CD4-positive, alpha-beta T cell treated with Interleukin-4 for 1 hour (primary cell): ENCODE data around the gene RERE.

ENCODE experiments used
- DNase-seq, 2 donors: peaks; one replicate each; pipeline ENCODE4 v3.0.0-alpha.2; 2020 to 2022

RERE gene

GRCh38 chr1:8817412-8818324 is at the start of gene RERE:
RERE (minus strand) TSS chr1:8817640.
- peak; percentile 94 to 96 for DNase-seq

GRCh38 chr1:8866792-8867415 is 49.5 kb upstream of the RERE start:
- no peak for DNase-seq

DNA sequence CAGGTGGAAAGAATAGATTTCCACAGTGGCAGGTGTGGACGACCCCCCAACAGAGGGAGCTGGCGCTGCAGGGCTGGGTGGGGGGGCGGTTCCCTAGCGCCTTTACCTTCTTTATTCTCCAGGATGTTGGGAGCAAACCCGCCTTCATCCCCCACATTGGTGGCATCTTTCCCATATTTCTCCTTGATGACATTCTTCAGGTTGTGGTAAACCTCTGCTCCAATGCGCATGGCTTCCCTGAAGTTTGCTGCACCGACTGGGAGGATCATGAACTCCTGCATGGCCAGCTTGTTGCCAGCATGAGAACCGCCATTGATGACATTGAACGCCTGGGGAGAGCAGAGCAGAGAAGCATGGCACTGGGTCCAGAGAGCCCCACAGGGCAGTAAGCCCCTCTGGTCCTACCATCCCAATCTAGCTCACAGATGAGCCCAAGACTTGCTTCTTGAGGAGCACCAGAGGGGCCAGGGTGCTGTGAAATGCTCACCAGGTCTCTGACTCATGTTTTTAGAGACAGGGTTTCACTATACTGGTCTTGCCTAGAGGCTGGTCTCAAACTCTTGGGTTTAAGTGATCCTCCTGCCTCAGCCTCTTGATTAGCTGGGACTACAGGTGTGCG is 48.8 kb upstream of the RERE start:
- no peak for DNase-seq

GRCh38 chr1:8864713-8865344 is 47.4 kb upstream of the RERE start:
- DNase-seq = no peak

- DNase-seq = no peak
These were observed 46.4 kb upstream of the RERE start for GRCh38 chr1:8863794-8864233.

DNA sequence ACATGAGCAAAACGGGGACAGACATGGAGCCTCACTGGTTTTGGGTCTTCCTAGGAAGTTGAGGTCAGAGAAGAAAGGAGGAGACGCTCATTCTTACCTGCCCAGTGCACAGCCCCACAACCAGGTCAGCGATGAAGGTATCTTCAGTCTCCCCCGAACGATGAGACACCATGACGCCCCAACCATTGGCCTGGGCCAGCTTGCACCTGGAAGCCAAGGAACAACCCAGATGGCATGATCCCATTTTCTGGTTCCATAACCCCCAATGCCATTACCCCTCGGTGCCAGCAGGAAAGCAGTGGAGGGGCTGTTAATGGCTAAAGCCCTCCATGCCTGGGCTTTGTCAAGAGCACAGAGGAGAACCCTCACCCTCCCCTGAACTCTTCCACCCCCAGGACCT is 45.7 kb upstream of the RERE start:
- no peak for DNase-seq

- DNase-seq = peak; percentile 46 to 60
These were observed 45.1 kb upstream of the RERE start for GRCh38 chr1:8862528-8862927.

- DNase-seq = no peak
These were observed 43.5 kb upstream of the RERE start for GRCh38 chr1:8860738-8861516.

DNA sequence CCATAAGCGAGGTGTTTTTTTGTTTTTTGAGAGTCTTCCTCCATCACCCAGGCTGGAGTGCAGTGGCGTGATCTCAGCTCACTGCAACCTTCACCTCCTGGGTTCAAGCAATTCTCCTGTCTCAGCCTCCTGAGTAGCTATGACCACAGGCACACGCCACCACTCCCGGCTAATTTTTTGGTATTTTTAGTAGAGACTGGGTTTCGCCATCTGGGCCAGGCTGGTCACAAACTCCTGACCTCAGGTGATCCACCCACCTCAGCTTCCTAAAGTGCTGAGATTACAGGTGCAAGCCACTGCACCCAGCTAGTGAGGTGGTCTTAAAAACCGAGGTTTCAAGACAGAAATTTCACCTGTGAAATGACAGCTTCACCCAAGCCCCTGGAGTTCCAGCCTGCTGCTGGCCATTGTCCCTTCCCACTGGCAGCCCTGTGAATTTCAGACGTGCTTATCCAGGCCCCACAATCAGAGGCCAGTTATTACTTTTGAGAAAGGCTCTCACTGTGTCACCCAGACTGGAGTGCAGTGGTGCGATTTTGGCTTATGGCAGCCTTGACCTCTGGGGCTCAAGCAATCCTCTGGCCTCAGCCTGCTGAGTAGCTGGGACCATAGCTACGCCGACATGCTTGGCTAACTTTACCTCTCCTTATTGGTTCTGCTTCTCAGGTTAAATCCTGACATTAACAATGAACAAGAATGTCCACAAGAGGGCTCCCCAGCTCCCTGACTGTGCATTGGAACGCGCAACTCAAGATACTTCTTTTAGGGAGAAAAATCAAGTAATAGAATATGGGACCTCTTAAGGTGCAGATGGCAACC is 41.7 kb upstream of the RERE start:
- peak; percentile 54 to 73 for DNase-seq

DNA sequence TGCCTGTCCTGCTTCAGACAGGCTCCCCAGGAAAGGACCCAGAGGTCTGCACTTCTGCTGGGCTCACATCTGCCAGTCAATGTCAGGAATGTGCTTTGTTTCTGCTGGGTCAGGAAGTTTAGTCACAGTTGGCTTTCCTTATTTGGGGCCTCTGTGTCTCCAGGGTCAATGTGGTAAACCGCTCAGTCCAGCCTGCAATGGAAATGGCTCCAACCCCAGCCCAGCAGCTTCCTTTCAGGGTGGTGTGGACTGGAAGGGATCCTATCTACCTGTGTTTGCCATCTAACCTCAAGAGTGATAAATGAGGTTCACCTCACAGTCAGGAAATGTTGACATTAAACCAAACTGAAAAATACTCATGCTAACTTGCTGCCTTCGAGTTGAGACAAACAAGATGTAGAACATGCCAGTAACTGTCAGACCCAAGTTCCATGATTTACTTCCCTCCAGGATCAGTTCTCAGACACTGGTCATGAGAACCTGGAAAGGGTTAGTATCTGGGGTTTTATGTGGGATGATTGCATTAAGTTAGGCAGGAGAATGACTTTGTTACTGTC is 40.8 kb upstream of the RERE start:
- DNase-seq = no peak

GRCh38 chr1:8856689-8857412 is 39.4 kb upstream of the RERE start:
- no peak for DNase-seq

GRCh38 chr1:8854240-8854639 is 36.8 kb upstream of the RERE start:
- DNase-seq = no peak

GRCh38 chr1:8851060-8851459 is 33.6 kb upstream of the RERE start:
- no peak for DNase-seq

DNA sequence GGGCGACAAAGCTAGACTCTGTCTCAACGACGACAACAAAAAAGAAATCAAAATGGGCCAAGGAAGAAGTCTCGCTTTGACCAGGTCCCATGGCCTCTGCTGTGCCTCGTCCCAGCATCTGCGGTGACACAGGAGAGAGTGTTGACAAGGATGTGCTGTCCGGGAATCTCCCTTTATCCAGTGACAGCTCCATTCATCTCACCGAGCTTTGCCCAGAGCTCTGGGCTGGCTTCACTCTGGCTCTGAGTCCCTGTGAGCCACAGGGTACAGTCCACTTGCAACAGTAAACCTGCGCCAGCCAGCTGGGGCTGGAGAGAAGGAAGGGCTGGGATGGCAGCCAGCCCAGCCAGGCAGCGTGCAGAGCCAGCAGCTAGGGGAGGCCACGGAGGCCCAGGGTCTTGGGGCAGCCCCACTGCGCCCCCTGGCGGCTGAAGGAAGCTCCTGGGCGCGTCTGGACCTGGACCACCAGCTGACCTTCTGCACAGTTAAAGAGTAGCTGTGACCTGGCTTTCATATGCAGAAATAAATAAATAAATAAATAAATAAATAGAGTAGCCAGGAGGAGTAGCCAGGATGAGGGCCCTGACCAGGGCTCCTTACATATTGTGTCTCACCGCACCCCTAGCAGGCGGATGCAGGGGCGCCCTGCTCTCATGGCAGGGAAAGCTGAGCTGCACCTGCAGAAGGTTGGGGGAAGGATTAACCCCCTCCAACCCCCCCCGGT is 31.4 kb upstream of the RERE start:
- peak; percentile 67 to 74 for DNase-seq

DNA sequence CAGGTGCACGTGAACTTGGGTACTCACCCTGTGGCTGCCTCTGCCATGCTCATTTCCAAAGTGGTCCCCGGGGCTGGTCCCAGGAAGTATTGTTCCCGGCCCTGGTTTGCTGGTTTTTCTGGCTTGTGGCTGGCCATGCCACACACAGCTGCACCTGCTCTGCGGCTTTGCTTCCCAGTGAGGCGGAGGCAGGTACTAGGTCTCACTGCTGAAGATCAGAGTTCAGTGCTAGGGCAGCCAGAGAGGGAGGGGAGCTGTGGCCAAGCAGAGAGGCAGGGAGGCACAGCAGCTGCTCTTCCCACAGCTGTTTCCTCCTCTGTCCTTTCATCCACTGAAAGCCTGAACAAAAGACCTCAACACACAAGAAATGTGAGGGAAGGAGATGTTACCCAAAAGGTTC is 30.6 kb upstream of the RERE start:
- no peak for DNase-seq

DNA sequence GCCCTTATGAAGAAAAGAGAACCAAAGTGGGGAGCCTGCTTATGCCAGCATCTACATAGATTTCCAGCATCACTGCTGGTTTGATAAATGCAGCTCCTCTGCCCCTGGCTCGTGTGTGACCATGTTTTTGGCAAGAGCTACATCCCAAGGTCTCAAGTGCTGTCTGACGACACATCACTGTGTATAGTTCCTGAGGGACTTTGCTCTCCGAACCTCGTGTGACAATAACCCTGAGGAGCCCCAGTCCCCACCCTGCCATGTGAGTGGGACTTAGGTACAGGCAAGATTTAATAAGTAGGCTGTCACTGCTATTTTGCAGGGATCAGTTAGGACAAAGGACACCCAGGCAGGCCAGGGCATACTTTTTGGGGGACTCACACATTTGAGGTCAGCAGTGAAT is 28.8 kb upstream of the RERE start:
- DNase-seq = no peak

- no peak for DNase-seq
These were observed 28.0 kb upstream of the RERE start for GRCh38 chr1:8845104-8846097.

GRCh38 chr1:8844501-8845006 is 27.1 kb upstream of the RERE start:
- no peak for DNase-seq
